ENCODE results near the gene BCL2A1. TPM values are rescaled to one million over a fixed set of nuclear protein-coding genes. Genes with fewer than 3 reads are reported as not detected.

BCL2A1 gene
- total RNA-seq, 1 experiment from 2014 or later = 16.9 TPM

- H3K27me3 ChIP-seq (ENCODE audit: low read length) = no peaks in the 10 kb centered on the region
- CTCF ChIA-PET = interaction anchor here (0.5 to 0.6 kb wide), 3 partner anchors 136 to 586 kb away, joined by 4 to 6 read pairs (median 5); partner anchors contain the start of gene ZFAND6
These were observed 47.4 kb downstream of the BCL2A1 start for GRCh38 chr15:79923515-79924169.

GRCh38 chr15:79923079-79923514 is 47.9 kb downstream of the BCL2A1 start:
- peak overlapping the region; percentile 87 for H3K27ac ChIP-seq (ENCODE audit: low read length)
- H3K9me3 ChIP-seq (ENCODE audit: low read length) = peaks cover 10% of the 10 kb centered on the region; the same call in 1 of the 2 replicates
- peak overlapping the region; percentile 95 for H3K9ac ChIP-seq (ENCODE audit: low read length)
- intact Hi-C loops (cut with micrococcal nuclease) = loop anchor here (1.0 to 2.0 kb wide), 2 partner anchors 70 to 136 kb away; partner anchors contain the start of gene ZFAND6
- BruUV-seq (replicated peaks) = no TSS peak
- peaks cover 30% of the 10 kb centered on the region for H3K79me2 ChIP-seq (ENCODE audit: low read length)
- DNase-seq (peak; percentile 49), ATAC-seq (peak; percentile 62)
- ChIA-PET POLR2A (ENCODE audit: unreplicated experiment) (interaction anchor here (0.7 kb wide), 1 partner anchor 28 kb away, joined by 3 read pairs; no protein-coding TSS in a partner anchor), CTCF (interaction anchor here (0.5 to 0.6 kb wide), 4 partner anchors 136 to 585 kb away, joined by 3 to 6 read pairs (median 4); partner anchors contain the start of gene ZFAND6)
- H3K27me3 ChIP-seq (ENCODE audit: low read length) = no peaks in the 10 kb centered on the region
- no peaks in the 10 kb centered on the region for H3K9me2 ChIP-seq (replicated peaks; ENCODE audit: low read length)
- H2AFZ ChIP-seq (ENCODE audit: low read length) = peak overlapping the region; percentile 98
- H3K4me2 ChIP-seq (ENCODE audit: low read length) = peak overlapping the region; percentile 85
- peaks cover 38% of the 10 kb centered on the region for H3K36me3 ChIP-seq (ENCODE audit: low read depth, low read length)
- H3F3A ChIP-seq (ENCODE audit: low read length, unreplicated experiment) = no peaks in the 10 kb centered on the region
- TF ChIP-seq, protein P1, sequence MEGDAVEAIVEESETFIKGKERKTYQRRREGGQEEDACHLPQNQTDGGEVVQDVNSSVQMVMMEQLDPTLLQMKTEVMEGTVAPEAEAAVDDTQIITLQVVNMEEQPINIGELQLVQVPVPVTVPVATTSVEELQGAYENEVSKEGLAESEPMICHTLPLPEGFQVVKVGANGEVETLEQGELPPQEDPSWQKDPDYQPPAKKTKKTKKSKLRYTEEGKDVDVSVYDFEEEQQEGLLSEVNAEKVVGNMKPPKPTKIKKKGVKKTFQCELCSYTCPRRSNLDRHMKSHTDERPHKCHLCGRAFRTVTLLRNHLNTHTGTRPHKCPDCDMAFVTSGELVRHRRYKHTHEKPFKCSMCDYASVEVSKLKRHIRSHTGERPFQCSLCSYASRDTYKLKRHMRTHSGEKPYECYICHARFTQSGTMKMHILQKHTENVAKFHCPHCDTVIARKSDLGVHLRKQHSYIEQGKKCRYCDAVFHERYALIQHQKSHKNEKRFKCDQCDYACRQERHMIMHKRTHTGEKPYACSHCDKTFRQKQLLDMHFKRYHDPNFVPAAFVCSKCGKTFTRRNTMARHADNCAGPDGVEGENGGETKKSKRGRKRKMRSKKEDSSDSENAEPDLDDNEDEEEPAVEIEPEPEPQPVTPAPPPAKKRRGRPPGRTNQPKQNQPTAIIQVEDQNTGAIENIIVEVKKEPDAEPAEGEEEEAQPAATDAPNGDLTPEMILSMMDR (conservative IDR thresholded peaks at IDR 0.05; ENCODE audit: low read depth, low read length) = no peak
- TF ChIP-seq EZH2phosphoT487 (IDR thresholded peaks at IDR 0.05; ENCODE audit: borderline replicate concordance, low read length) (no peak), EZH2 (IDR thresholded peaks at IDR 0.05; ENCODE audit: low read length, unreplicated experiment) (no peak)
- no peaks in the 10 kb centered on the region for H4K20me1 ChIP-seq (ENCODE audit: low read length)
- H3K4me1 ChIP-seq (ENCODE audit: insufficient read depth, low read length) = peaks cover 4% of the 10 kb centered on the region; the same call in 1 of the 2 replicates
- peak overlapping the region; percentile 100 for H3K4me3 ChIP-seq (ENCODE audit: low read length)

More at GRCh38 chr15:79923515-79924169, 47.4 kb downstream of the BCL2A1 start:
- ATAC-seq (peak; percentile 94), DNase-seq (peak; percentile 98)
- Histone ChIP-seq H3F3A (ENCODE audit: low read length, unreplicated experiment) (no peaks in the 10 kb centered on the region), H3K4me3 (ENCODE audit: low read length) (peak overlapping the region; percentile 100), H3K36me3 (ENCODE audit: low read depth, low read length) (peaks cover 33% of the 10 kb centered on the region), H3K9me3 (ENCODE audit: low read length) (peaks cover 10% of the 10 kb centered on the region; the same call in 1 of the 2 replicates), H3K4me2 (ENCODE audit: low read length) (peak overlapping the region; percentile 85), H3K4me1 (ENCODE audit: insufficient read depth, low read length) (peaks cover 4% of the 10 kb centered on the region; the same call in 1 of the 2 replicates), H3K9me2 (replicated peaks; ENCODE audit: low read length) (no peaks in the 10 kb centered on the region), H3K9ac (ENCODE audit: low read length) (peak overlapping the region; percentile 95), H2AFZ (ENCODE audit: low read length) (peak overlapping the region; percentile 98), H4K20me1 (ENCODE audit: low read length) (no peaks in the 10 kb centered on the region), H3K27ac (ENCODE audit: low read length) (peak overlapping the region; percentile 87), H3K79me2 (ENCODE audit: low read length) (peaks cover 30% of the 10 kb centered on the region)
- POLR2A ChIA-PET (ENCODE audit: unreplicated experiment) = interaction anchor here (0.7 kb wide), 1 partner anchor 27 kb away, joined by 3 read pairs; no protein-coding TSS in a partner anchor
- intact Hi-C loops (cut with micrococcal nuclease) = loop anchor here (1.0 to 2.0 kb wide), 2 partner anchors 69 to 136 kb away; partner anchors contain the start of gene ZFAND6
- BruUV-seq (replicated peaks) = no TSS peak
- no peak for TF ChIP-seq EZH2phosphoT487 (IDR thresholded peaks at IDR 0.05; ENCODE audit: borderline replicate concordance, low read length)
- TF ChIP-seq, protein P1 (conservative IDR thresholded peaks at IDR 0.05; ENCODE audit: low read depth, low read length) = no peak
- no peak for TF ChIP-seq EZH2 (IDR thresholded peaks at IDR 0.05; ENCODE audit: low read length, unreplicated experiment)
